GM18951 (cell line): ENCODE results near the gene EZR.

Experiments
- POLR2A ChIP-seq: IDR thresholded peaks from 4 replicates; pipeline ENCODE4 v1.6.1; 2011; ENCODE audit warnings: mild to moderate bottlenecking; ENCODE audit not compliant: insufficient read length, insufficient read depth; ENCODE audit errors: extremely low read depth
- in situ Hi-C: fragments of 300-500 bp; cut with MboI; formaldehyde crosslinking; loops from one replicate; pipeline ENCODE4 v1.12.0; 2022; ENCODE audit warnings: low sequenced_read_pairs, mixed read lengths, inconsistent platforms; ENCODE audit not compliant: unreplicated experiment

EZR gene

DNA sequence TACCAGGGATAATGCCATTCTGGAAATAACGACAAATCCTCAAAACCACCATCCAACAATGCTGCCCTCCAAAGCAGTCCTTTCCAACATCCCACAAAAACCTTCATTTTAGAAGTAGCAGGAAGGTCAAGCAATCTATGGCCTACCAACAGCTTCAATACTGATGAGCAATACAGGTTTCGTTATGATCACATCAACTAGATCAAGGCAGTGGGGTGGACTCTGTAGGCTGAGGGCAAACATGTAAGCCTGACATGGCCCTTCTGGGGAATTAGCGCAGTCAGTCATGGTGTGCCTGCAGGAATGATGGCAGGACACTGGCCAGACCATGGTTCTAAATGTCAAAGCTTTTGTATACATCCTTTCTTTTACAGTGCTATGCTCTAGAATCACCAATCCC is 41.7 kb downstream of the EZR start:
- in situ Hi-C loops: no loop called here
- no peak for TF ChIP-seq POLR2A

DNA sequence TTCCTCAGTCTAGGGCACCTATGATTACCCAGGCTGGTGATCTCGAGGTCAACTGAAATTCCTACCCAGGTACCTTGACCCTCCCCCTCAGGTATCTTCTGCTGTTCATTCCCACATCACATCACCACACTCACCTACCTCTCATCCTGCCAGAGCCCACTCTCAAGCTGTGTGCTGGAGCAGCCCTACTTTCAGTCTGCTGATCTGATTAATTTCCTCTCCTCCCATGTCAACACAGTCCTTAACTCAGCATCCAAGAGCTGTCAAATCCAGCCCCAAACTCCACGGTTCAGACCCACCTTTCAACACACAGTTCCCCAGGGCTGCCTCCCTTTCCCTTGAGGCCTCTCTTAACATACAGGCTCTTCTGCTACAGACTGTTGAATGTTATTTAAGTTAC is 42.4 kb downstream of the EZR start:
- TF ChIP-seq POLR2A: no peak
- in situ Hi-C loops: no loop called here

DNA sequence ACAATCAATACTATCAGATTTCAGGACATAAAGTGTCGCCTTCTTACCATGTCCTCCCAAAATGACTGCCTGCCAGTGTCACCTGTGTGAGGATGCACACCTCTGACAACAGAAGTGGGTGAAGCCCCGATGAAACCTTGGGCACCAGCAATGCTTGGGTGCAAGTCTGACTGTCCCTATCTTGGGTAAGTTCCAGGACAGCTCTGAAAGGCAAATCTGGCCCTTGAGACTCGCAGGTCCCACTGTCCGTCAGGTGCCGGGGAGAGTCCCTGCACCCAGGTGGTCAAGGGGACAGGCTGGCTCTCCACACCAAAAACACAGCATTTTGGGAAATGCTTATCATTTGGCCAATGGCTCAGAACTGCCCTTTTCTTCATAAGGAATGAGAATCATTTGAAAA is 43.3 kb downstream of the EZR start:
- TF ChIP-seq POLR2A: no peak
- in situ Hi-C loops: no loop called here

DNA sequence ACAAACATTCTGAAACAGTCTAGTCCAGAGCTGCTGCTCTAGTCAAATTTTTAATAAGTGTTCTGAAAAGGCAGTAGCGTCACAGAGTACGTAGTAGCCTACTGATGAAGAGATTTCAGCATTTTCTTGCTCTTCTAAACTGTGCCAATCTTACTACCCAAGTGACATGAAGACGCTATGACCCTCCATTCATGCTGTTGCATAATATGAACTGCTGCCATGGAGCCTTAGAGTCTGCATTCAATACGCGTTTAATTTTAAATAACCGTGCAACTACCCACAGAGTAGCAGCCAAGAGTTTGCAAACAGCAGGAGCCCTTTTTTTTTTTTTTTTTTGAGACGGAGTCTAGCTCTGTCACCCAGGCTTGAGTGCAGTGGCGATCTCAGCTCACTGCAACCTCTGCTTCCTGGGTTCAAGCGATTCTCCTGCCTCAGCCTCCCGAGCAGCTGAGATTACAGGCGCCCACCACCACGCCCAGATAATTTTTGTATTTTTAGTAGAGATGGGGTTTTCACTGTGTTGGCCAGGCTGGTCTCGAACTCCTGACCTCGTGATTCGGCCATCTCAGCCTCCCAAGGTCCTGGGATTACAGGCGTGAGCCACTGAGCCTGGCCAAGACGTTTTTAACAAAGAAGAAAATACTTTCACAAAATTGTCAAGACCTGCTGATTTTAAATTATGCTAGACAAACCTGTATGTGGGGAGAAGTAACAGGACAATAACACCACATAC is 44.3 kb downstream of the EZR start:
- no peak for TF ChIP-seq POLR2A
- in situ Hi-C loops: no loop called here

DNA sequence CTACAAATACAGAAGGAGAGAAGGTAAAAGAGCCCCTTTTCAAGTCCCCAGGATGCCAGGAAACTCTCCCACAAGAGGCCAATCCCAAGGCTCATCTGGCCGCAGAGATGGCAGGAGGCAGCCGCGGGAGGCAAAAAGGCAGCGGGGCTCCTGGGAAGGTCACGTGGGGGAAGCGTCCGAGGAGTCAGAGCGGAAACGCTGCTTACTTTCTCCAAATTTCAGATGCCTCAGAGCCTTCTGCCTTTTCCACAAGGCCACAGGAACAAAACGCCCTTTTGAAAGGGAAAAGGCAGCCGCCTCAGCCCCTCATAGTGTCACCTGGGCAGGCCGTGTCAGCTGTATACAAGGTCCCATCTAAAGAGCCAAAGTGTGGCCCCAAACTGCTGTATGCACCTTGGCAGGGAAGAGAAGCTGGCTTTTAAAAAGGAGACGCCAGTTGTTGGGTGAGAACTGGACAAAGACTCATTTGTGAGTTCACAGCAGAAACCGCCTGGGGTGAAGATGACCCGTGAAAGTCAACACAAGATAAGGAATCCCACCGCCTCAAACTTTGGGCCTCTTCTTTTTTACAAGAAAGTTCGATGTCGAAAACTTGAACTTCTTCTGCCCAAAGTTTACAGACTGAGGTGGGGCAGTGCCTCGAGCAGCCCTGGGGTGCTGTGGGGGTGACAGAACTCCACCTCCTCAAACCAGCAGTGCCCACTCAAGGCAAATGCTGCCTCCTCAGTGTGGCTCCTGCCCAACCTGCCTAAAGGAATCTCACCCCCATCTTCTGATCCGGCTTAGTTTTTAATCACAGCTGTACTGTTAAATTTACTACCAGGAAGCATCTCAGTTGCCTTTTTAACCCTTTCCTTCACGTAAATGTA is 45.4 kb downstream of the EZR start:
- in situ Hi-C loops: no loop called here
- TF ChIP-seq POLR2A: no peak

DNA sequence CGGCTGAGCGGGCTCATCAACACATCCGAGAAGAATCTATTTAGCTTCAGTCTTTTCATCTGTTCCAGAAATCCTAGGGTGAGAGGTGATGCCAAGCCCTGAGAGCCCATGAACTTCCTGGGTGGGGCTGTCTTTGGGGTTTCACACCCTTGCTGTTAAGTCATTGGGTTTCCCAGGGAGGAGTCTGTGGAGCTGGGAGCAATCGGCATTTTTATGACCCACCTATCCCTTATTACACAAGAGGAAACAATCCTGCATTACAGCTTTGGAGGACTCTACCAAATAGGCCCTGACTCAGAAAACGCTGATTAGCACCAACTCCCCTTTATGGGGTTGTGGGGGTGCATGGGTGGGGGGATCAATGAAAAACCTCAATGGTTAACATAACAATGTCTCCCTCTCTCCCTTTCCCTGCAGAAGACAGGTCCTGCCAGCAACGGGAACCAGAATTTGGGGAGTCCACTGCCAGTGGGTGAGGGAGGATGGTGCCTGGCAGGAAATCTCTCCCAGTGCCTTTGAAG is 46.3 kb downstream of the EZR start:
- in situ Hi-C loops: no loop called here
- no peak for TF ChIP-seq POLR2A

DNA sequence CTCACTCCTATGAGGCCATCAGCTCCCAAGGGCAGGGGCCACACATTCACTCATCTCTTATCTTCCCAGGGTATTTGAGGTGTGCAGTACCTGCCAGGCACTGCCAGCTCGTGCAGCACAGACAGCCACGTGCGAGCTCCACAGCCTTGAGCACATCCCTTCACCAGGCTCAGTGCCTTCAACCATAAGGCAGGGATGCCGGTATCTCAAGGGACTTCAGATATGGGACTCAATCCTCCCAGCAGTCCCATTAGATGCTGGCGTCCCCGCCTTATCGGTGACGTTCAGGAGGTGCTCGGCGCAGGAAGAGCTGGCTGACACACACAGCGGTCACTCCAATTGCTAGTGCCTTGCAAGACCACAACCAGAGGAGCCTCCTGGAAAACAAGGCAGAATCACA is 47.0 kb downstream of the EZR start:
- in situ Hi-C loops: no loop called here
- no peak for TF ChIP-seq POLR2A

DNA sequence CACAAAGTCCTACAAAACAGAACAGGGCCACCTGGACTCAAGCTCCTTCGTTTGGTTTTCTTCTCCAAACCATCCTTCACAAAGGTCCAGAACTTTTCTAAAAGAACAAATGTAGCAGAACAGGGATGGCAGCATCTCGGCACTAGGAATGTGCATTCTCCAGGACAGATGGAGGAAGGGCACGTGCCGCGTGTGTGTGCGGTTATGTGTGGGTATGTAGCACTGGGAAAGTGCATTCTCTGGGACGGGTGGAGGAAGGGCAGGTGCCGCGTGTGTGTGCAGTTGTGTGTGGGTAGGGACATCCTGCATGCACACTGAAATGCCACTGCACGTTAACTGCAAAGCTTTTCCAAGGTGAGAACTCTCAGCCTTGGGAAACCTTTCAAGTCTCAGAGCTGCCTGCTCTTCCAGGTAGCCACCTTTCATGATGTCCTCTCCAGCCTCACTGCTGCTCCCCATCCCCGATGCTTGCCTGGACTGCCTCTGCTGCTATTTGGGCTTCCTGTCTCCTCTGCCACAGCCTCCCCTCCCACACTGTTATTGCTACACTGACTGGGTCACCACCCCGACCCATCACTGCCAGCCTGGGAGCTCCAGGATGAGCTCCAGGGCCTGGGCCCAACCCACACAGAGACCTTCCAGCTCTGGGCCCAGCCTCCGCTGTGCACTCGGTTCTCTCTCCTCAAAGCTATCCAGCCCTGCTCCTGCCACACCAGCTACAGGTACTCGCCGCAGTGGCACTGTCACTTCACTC is 47.6 kb downstream of the EZR start:
- no peak for TF ChIP-seq POLR2A
- in situ Hi-C loops: no loop called here

DNA sequence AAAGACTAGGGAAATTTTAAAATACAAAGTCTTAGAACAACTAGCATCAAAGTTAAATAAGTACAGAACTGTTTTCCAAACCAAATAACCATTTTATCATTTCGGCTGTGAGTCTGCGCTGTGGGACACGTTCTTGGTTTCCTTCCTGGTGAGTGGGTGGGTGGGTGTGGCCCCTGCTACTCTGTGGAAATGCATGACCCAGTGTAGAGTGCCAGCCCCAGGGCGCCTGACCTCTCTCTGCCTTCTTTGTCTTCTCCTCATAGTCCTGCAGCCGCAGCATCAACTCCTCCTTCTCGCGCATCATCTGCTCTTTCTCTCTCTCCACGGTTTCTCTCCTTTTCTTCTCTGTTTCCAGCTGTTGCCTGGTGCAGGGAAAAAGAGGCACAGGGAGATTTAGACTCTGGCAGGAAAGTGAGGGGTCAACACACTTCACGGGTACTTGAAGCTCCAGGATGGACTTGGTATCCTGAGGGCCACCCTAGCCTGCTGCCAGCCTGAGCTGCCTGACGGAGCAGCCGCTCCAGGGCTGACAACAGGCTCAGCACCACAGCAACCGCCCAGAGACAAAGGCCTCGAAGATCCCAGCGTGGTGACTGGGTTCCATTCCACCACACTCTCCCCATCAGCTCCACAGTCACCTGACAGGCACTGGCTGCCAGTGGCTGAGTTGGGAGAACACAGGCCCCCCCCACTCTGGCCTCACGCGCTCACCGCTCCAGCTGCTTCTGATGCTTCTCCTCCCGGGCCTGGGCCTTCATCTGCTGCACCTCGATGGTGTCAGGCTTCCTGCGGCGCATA is 48.4 kb downstream of the EZR start:
- TF ChIP-seq POLR2A: no peak
- in situ Hi-C loops: no loop called here

DNA sequence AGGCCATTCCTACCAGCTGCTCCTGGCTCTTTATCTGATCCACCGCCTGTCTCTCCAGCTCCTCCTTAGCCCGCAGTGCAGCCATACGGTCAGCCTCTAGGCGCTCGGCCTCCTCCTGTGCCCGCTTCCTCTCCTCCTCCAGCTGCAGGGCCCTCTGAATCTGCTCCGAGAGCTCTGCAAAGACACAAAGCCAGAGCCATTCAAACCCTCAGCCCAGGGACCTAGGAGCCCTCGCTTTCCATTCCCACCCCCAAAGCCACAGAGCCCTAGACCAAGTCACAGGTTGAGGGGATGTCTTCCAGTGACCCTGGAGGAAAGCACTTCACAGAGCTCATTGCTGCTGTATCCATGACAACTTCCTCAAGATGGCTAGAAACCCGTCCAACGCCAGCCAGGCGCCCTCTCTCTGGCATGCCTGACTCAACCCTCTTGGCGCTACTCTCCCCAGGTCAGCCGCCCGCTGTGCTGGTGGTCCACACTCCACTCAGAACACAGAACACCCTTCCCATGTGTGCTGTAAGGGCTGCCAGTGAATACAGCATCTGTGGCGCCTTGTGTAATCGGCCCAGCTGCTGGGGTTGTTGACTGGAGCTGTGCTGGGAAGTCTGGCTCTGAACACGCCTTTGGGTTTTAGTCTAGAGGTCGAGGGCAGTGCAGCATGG is 49.3 kb downstream of the EZR start:
- no peak for TF ChIP-seq POLR2A
- in situ Hi-C loops: no loop called here

DNA sequence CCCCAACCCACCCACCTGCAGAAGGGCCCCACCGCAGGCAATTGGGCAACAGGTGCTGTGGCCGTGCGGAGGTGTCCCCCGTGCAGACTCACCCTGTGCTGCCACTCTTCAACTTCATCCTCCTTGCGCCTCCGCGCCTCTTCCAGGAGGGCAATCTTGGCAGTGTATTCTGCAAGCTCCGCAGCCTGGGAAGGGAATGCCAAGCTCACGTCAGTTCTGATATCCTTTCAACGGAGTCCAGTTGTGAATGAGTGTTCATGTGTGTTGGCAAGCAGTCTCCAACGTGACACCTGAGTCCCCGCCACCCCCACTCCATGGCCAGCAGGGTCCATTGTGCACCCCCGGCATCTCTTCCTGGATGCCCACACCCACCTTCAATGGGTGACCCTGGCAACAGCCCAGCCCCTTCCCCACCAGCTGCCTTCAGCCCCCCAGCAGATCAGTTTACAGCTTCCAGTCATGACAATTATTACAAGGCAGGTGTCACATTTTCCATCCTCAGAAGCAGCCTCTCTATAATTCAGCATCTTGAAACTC is 49.9 kb downstream of the EZR start:
- TF ChIP-seq POLR2A: no peak
- in situ Hi-C loops: no loop called here

DNA sequence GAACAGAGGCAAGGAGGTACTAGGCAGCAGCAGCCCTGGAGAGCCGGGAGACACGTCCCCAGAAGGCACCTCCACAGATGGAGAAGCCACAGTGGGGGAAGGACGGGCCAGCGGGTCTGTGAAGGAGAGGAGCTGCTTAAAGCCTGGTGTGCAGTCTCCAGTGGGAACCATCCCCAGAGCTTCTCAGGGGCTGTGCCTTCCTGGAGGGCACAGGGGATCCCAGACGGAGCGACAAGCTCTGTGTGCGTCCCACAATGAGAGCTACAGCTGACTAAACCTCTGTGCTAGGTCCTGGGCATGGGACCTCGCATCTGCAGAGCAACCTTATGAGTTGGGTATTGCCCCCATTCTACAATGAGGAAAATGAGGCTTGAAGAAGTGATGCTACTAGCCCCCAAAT is 50.7 kb downstream of the EZR start:
- in situ Hi-C loops: no loop called here

More for the DNA sequence above, 50.7 kb downstream of the EZR start:
- no peak for TF ChIP-seq POLR2A
